ENCODE measurements around the gene CYP3A7. TPM values are rescaled to one million over a fixed set of nuclear protein-coding genes. Genes with fewer than 3 reads are reported as not detected.

CYP3A7 gene
- total RNA-seq (2022) (not detected in 2 replicates), Bru-seq, nascent RNA (not detected), BruChase-seq, experiment 1, labeled RNA remaining after a 6-hour chase (percentile 24 among the genes with signal in this experiment), BruChase-seq, experiment 2, labeled RNA remaining after a 2-hour chase (percentile 5 among the genes with signal in this experiment)
- long read RNA-seq, result 0 reads

GRCh38 chr7:99734987-99735386 is at the start of gene CYP3A7:
TSS of gene CYP3A7 (minus strand) at chr7:99735196. CDS start at chr7:99735093, 103 bp downstream.
- H3K27me3 Mint-ChIP-seq (ENCODE audit: insufficient read depth, unreplicated experiment), result no peaks in the 10 kb centered on the region
- ChIA-PET POLR2A (interaction anchor here (1.0 kb wide), 2 partner anchors 94 to 100 kb away, joined by 3 to 6 read pairs; no protein-coding TSS in a partner anchor), CTCF (no interaction called here)
- peaks cover 31% of the 10 kb centered on the region for H3K4me1 Mint-ChIP-seq (ENCODE audit: insufficient read depth, unreplicated experiment)
- DNase-seq (ENCODE audit: unreplicated experiment), result no peak
- no peaks in the 10 kb centered on the region for H3K9me3 Mint-ChIP-seq (ENCODE audit: unreplicated experiment)
- no peak within 1 kb of the TSS for H3K27ac Mint-ChIP-seq (ENCODE audit: low read depth, unreplicated experiment)
- intact Hi-C loops (cut with micrococcal nuclease), result no loop called here
- TF ChIP-seq CTCF (IDR thresholded peaks at IDR 0.05; ENCODE audit: unreplicated experiment), result no peak
- H3K4me3 Mint-ChIP-seq (ENCODE audit: unreplicated experiment), result no peak within 1 kb of the TSS
- BruUV-seq (replicated peaks), result no TSS peak
- H3K36me3 Mint-ChIP-seq (ENCODE audit: insufficient read depth, unreplicated experiment), result no peaks in the 10 kb centered on the region

- no peak for DNase-seq (ENCODE audit: unreplicated experiment)
- CTCF ChIA-PET, result no interaction called here
- H3K4me1 Mint-ChIP-seq (ENCODE audit: insufficient read depth, unreplicated experiment), result peaks cover 16% of the 10 kb centered on the region
- no peak within 1 kb of the TSS for H3K4me3 Mint-ChIP-seq (ENCODE audit: unreplicated experiment)
- H3K36me3 Mint-ChIP-seq (ENCODE audit: insufficient read depth, unreplicated experiment), result no peaks in the 10 kb centered on the region
- H3K9me3 Mint-ChIP-seq (ENCODE audit: unreplicated experiment), result no peaks in the 10 kb centered on the region
- H3K27ac Mint-ChIP-seq (ENCODE audit: low read depth, unreplicated experiment), result no peak within 1 kb of the TSS
- no peak for TF ChIP-seq CTCF (IDR thresholded peaks at IDR 0.05; ENCODE audit: unreplicated experiment)
- BruUV-seq (replicated peaks), result no TSS peak
- H3K27me3 Mint-ChIP-seq (ENCODE audit: insufficient read depth, unreplicated experiment), result no peaks in the 10 kb centered on the region
- intact Hi-C loops (cut with micrococcal nuclease), result no loop called here
- POLR2A ChIA-PET, result no interaction called here
Measured at GRCh38 chr7:99784007-99784406, 49.0 kb upstream of the CYP3A7 start, which contains the start of gene CYP3A4. TSS of gene CYP3A4 (minus strand) at chr7:99784184. CDS start at chr7:99784081, 103 bp downstream.

GRCh38 chr7:99782012-99782953 is 47.3 kb upstream of the CYP3A7 start:
- H3K27me3 Mint-ChIP-seq (ENCODE audit: insufficient read depth, unreplicated experiment), result no peaks in the 10 kb centered on the region
- no peak for DNase-seq (ENCODE audit: unreplicated experiment)
- H3K27ac Mint-ChIP-seq (ENCODE audit: low read depth, unreplicated experiment), result no peak overlapping the region
- no peak overlapping the region for H3K4me3 Mint-ChIP-seq (ENCODE audit: unreplicated experiment)
- BruUV-seq (replicated peaks), result no TSS peak
- CTCF ChIA-PET, result no interaction called here
- intact Hi-C loops (cut with micrococcal nuclease), result no loop called here
- H3K9me3 Mint-ChIP-seq (ENCODE audit: unreplicated experiment), result no peaks in the 10 kb centered on the region
- no peak for TF ChIP-seq CTCF (IDR thresholded peaks at IDR 0.05; ENCODE audit: unreplicated experiment)
- POLR2A ChIA-PET, result no interaction called here
- no peaks in the 10 kb centered on the region for H3K36me3 Mint-ChIP-seq (ENCODE audit: insufficient read depth, unreplicated experiment)
- H3K4me1 Mint-ChIP-seq (ENCODE audit: insufficient read depth, unreplicated experiment), result peaks cover 16% of the 10 kb centered on the region

- intact Hi-C loops (cut with micrococcal nuclease), result no loop called here
- CTCF ChIA-PET, result no interaction called here
- no TSS peak for BruUV-seq (replicated peaks)
- TF ChIP-seq CTCF (IDR thresholded peaks at IDR 0.05; ENCODE audit: unreplicated experiment), result no peak
- Mint-ChIP-seq H3K36me3 (ENCODE audit: insufficient read depth, unreplicated experiment) (no peaks in the 10 kb centered on the region), H3K4me3 (ENCODE audit: unreplicated experiment) (no peak overlapping the region), H3K9me3 (ENCODE audit: unreplicated experiment) (no peaks in the 10 kb centered on the region), H3K4me1 (ENCODE audit: insufficient read depth, unreplicated experiment) (peaks cover 1% of the 10 kb centered on the region), H3K27ac (ENCODE audit: low read depth, unreplicated experiment) (no peak overlapping the region), H3K27me3 (ENCODE audit: insufficient read depth, unreplicated experiment) (no peaks in the 10 kb centered on the region)
- no peak for DNase-seq (ENCODE audit: unreplicated experiment)
- POLR2A ChIA-PET, result no interaction called here
Measured at GRCh38 chr7:99780588-99780987, 45.6 kb upstream of the CYP3A7 start.

All from MCF 10A (cell line).